ENCODE measurements around the gene SPINK1.

DNA sequence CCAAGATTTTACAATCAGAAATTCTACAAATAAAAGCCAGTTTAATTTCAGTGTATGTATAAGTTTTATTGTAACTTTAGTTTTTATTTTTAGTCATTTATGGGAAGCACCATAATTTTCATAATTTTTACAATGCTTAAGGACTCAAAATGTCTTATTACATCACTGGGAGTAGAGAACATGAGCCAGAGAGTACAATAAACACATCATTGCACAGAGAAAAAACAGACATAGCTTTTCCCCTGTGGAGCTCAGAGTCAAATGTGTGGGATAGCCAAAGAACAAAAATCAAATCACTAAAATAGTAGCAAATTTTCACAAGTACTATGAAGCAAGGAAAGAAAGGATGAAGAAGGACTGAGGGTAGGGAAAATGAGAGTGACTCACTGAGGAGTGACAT, 43.4 kb downstream of the SPINK1 start:
- TF ChIP-seq CTCF (IDR thresholded peaks at IDR 0.05) (no peak), POLR2A (IDR thresholded peaks at IDR 0.05) (no peak)
